Upper lobe of left lung (tissue), 6 donors: ENCODE data around the gene PDZD2. TPM values are rescaled to one million over a fixed set of nuclear protein-coding genes. Genes with fewer than 3 reads are reported as not detected.

Experiments used
- ATAC-seq, 2 donors: fragments of 200-7000 bp; cut with Tn5 transposase; one replicate each; pipeline ENCODE4 v1.9.1; 2022; ENCODE audit warnings: mild to moderate bottlenecking in 2 of 2, moderate library complexity in 2 of 2; ENCODE audit not compliant: low FRiP score in 2 of 2
- DNase-seq, 2 donors: peaks; one replicate each; pipeline ENCODE4 v3.0.0-alpha.2; 2019 to 2020
- H3K27ac ChIP-seq, 4 donors: fragments of 200-600 bp; sonication (generic); one replicate each; pipeline ENCODE4 v1.5.1; 2016 to 2019
- H3K27me3 ChIP-seq, 4 donors: fragments of 200-600 bp; sonication (generic); one replicate each; pipeline ENCODE4 v1.5.1; 2017 to 2019
- H3K36me3 ChIP-seq, 4 donors: fragments of 200-600 bp; sonication (generic); one replicate each; pipeline ENCODE4 v1.5.1; 2016 to 2019
- H3K4me1 ChIP-seq, 4 donors: fragments of 200-600 bp; sonication (generic); one replicate each; pipeline ENCODE4 v1.5.1; 2018 to 2019
- H3K4me3 ChIP-seq, 4 donors: fragments of 200-600 bp; sonication (generic); one replicate each; pipeline ENCODE4 v1.5.1; 2017 to 2019; ENCODE audit warnings: mild to moderate bottlenecking in 2 of 4, moderate library complexity in 1 of 4
- H3K9me3 ChIP-seq, 4 donors: fragments of 200-600 bp; sonication (generic); one replicate each; pipeline ENCODE4 v1.5.1; 2018 to 2019
- CTCF ChIP-seq, 6 experiments: fragments of 450-650 bp in 4 of 6; fragments of 200-600 bp in 2 of 6; sonication (generic) in 2 of 6; IDR thresholded peaks; one replicate each; pipeline ENCODE4 v1.5.1; 2016 to 2019; ENCODE audit warnings: antibody characterized with exemption in 6 of 6
- EP300 ChIP-seq, 4 donors: sonication (generic); formaldehyde crosslinking; IDR thresholded peaks; one replicate each; pipeline ENCODE4 v1.5.1; 2017; ENCODE audit warnings: antibody characterized with exemption in 4 of 4, control low read depth in 2 of 4
- POLR2A ChIP-seq, 4 donors: fragments of 450-650 bp; IDR thresholded peaks; one replicate each; pipeline ENCODE4 v1.5.1; 2016 to 2017; ENCODE audit warnings: antibody characterized with exemption in 4 of 4, mild to moderate bottlenecking in 2 of 4
- POLR2AphosphoS5 ChIP-seq, 2 donors: sonication (generic); formaldehyde crosslinking; IDR thresholded peaks; one replicate each; pipeline ENCODE4 v1.5.1; 2017; ENCODE audit warnings: antibody characterized with exemption in 2 of 2
- WGBS, 2 donors: methylation state at CpG; one replicate each; pipeline ENCODE4 v1.1.5; 2017 to 2018; 5-methylcytosine and 5-hydroxymethylcytosine counted together
- total RNA-seq, 6 donors: library from RNA; depleted of rRNA in 4 of 6; stranded (reverse); fragments of >200 nt in 4 of 6; gene quantifications; one replicate each; pipeline versions ENCODE4 v1.1.0 to v1.2.1, GENCODE V29; 2016 to 2021
- donor health status: DM: no; HTN: no; CAD: no; lungs with moderate emphysema.
- donor health status: DM: no; HTN: yes; CAD: no; lungs with severe emphysema.

PDZD2 gene
- total RNA-seq, 6 donors from 2014 or later: 53.4 to 73.6 (median 68.4) TPM

GRCh38 chr5:31655491-31655890 is 16.6 kb downstream of the PDZD2 start:
- Histone ChIP-seq H3K27me3 (no peaks in the 10 kb centered on the region), H3K36me3 (no peaks in the 10 kb centered on the region), H3K9me3 (no peaks in the 10 kb centered on the region), H3K4me1 (no peaks in the 10 kb centered on the region), H3K27ac (no peak overlapping the region), H3K4me3 (no peak overlapping the region)
- TF ChIP-seq EP300 (IDR thresholded peaks at IDR 0.05) (no peak), POLR2AphosphoS5 (IDR thresholded peaks at IDR 0.05) (no peak), POLR2A (IDR thresholded peaks at IDR 0.05) (no peak), CTCF (IDR thresholded peaks at IDR 0.05) (no peak)
- no peak for ATAC-seq
- no peak for DNase-seq
- 90 to 93% methylated on average over 3 of the region's 3 CpGs for WGBS, 2 donors

- Histone ChIP-seq H3K27me3 (no peaks in the 10 kb centered on the region), H3K4me1 (no peaks in the 10 kb centered on the region), H3K4me3 (no peak overlapping the region), H3K27ac (no peak overlapping the region), H3K36me3 (no peaks in the 10 kb centered on the region), H3K9me3 (no peaks in the 10 kb centered on the region)
- ATAC-seq: no peak
- WGBS, 2 donors: 67 to 74% methylated on average over 4 of the region's 4 CpGs
- TF ChIP-seq POLR2A (IDR thresholded peaks at IDR 0.05) (no peak), EP300 (IDR thresholded peaks at IDR 0.05) (no peak), POLR2AphosphoS5 (IDR thresholded peaks at IDR 0.05) (no peak), CTCF (IDR thresholded peaks at IDR 0.05) (no peak)
- DNase-seq: no peak
Observed at GRCh38 chr5:31656806-31657205, 17.9 kb downstream of the PDZD2 start.

- H3K27ac ChIP-seq: no peak overlapping the region
- no peaks in the 10 kb centered on the region for H3K9me3 ChIP-seq
- 77 to 79% methylated on average over 11 of the region's 11 CpGs for WGBS, 2 donors
- TF ChIP-seq POLR2A (IDR thresholded peaks at IDR 0.05) (no peak), CTCF (IDR thresholded peaks at IDR 0.05) (no peak)
- no peak overlapping the region for H3K4me3 ChIP-seq
- no peaks in the 10 kb centered on the region for H3K36me3 ChIP-seq
- DNase-seq (no peak), ATAC-seq (no peak)
- no peaks in the 10 kb centered on the region for H3K27me3 ChIP-seq
- no peaks in the 10 kb centered on the region for H3K4me1 ChIP-seq
Observed at GRCh38 chr5:31657315-31657979, 18.5 kb downstream of the PDZD2 start.

GRCh38 chr5:31661257-31661656 is 22.3 kb downstream of the PDZD2 start:
- H3K27me3 ChIP-seq: no peaks in the 10 kb centered on the region
- no peak for TF ChIP-seq EP300 (IDR thresholded peaks at IDR 0.05)
- TF ChIP-seq CTCF (IDR thresholded peaks at IDR 0.05): no peak
- TF ChIP-seq POLR2AphosphoS5 (IDR thresholded peaks at IDR 0.05): no peak
- no peak for TF ChIP-seq POLR2A (IDR thresholded peaks at IDR 0.05)
- WGBS, 2 donors: 86% methylated on average over 4 of the region's 4 CpGs
- H3K4me1 ChIP-seq: no peaks in the 10 kb centered on the region
- ATAC-seq (no peak), DNase-seq (no peak)
- H3K4me3 ChIP-seq: no peak overlapping the region
- H3K9me3 ChIP-seq: no peaks in the 10 kb centered on the region
- H3K27ac ChIP-seq: no peak overlapping the region
- no peaks in the 10 kb centered on the region for H3K36me3 ChIP-seq

GRCh38 chr5:31663519-31663918 is 24.6 kb downstream of the PDZD2 start:
- Histone ChIP-seq H3K36me3 (no peaks in the 10 kb centered on the region), H3K27ac (no peak overlapping the region), H3K4me1 (no peaks in the 10 kb centered on the region), H3K9me3 (no peaks in the 10 kb centered on the region), H3K27me3 (no peaks in the 10 kb centered on the region), H3K4me3 (no peak overlapping the region)
- no peak for DNase-seq
- 80 to 87% methylated on average over 7 of the region's 7 CpGs for WGBS, 2 donors
- peak in 1 of 2 donors; percentile 89 for ATAC-seq
- no peak for TF ChIP-seq CTCF (IDR thresholded peaks at IDR 0.05)
